ENCODE measurements around the gene GLRX.
"Not testable (repeated sequence)": the region's sequence is repeated elsewhere in the genome, so short reads cannot be mapped to it uniquely, and the experiment has no call there.

GLRX gene

DNA sequence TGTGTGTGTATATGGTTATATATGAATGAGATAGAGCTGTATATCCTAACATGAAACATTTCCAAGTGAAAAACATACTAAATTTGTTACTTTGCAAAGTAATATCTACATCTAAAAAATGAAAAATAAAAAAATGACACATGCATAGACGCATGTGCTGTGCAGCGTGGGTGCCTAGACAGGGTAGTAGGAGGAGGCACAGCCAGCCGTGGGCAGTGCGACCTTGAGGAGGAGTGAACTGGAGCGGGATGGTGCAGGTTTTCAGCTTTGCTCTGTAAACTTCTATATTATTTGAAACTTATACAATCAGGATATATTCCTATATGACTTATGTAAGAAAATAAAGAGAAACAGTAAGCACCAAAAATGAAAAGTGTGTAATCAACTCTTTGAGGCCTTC is 15.0 kb upstream of the GLRX start:
- no peaks in the 10 kb centered on the region for H3K36me3 ChIP-seq (ENCODE audit: insufficient read depth, low read length)
- no peak overlapping the region for H3K27ac ChIP-seq (ENCODE audit: low read depth, low read length, poor library complexity, severe bottlenecking)
- no peak overlapping the region for H3K4me3 ChIP-seq (ENCODE audit: low read depth, low read length, poor library complexity, severe bottlenecking)
- H3K79me2 ChIP-seq (ENCODE audit: insufficient read depth, low read length): no peaks in the 10 kb centered on the region
- H4K20me1 ChIP-seq (ENCODE audit: insufficient read depth, low read length): no peaks in the 10 kb centered on the region
- H2AFZ ChIP-seq (ENCODE audit: low read length): no peak overlapping the region
- H3K4me2 ChIP-seq (ENCODE audit: low read length): no peak overlapping the region
- TF ChIP-seq CTCF (IDR thresholded peaks at IDR 0.05; ENCODE audit: low read length): no peak
- no peak for TF ChIP-seq EZH2 (IDR thresholded peaks at IDR 0.05; ENCODE audit: borderline replicate concordance, low read length)
- peaks cover 27% of the 10 kb centered on the region for H3K4me1 ChIP-seq (ENCODE audit: insufficient read depth, low read length, severe bottlenecking)
- no peaks in the 10 kb centered on the region for H3K27me3 ChIP-seq (ENCODE audit: insufficient read depth, low read length)
- H3K9me3 ChIP-seq (ENCODE audit: low read length): no peaks in the 10 kb centered on the region
- no peaks in the 10 kb centered on the region for H3K9me2 ChIP-seq (ENCODE audit: low read depth, low read length)
- H3F3A ChIP-seq (ENCODE audit: insufficient read depth, low read length): no peaks in the 10 kb centered on the region
- no peak overlapping the region for H3K9ac ChIP-seq (ENCODE audit: low read length)

- H3K27me3 ChIP-seq (ENCODE audit: insufficient read depth, low read length); H3K4me2 ChIP-seq (ENCODE audit: low read length); H3K9me3 ChIP-seq (ENCODE audit: low read length); H3K9me2 ChIP-seq (ENCODE audit: low read depth, low read length); H4K20me1 ChIP-seq (ENCODE audit: insufficient read depth, low read length); H3K27ac ChIP-seq (ENCODE audit: low read depth, low read length, poor library complexity, severe bottlenecking); H2AFZ ChIP-seq (ENCODE audit: low read length); H3K36me3 ChIP-seq (ENCODE audit: insufficient read depth, low read length); H3F3A ChIP-seq (ENCODE audit: insufficient read depth, low read length); H3K9ac ChIP-seq (ENCODE audit: low read length); H3K4me3 ChIP-seq (ENCODE audit: low read depth, low read length, poor library complexity, severe bottlenecking); H3K79me2 ChIP-seq (ENCODE audit: insufficient read depth, low read length): not testable (repeated sequence)
- H3K4me1 ChIP-seq (ENCODE audit: insufficient read depth, low read length, severe bottlenecking): peaks cover 27% of the 10 kb centered on the region
These were observed 14.4 kb upstream of the GLRX start for GRCh38 chr5:95836971-95837370.

DNA sequence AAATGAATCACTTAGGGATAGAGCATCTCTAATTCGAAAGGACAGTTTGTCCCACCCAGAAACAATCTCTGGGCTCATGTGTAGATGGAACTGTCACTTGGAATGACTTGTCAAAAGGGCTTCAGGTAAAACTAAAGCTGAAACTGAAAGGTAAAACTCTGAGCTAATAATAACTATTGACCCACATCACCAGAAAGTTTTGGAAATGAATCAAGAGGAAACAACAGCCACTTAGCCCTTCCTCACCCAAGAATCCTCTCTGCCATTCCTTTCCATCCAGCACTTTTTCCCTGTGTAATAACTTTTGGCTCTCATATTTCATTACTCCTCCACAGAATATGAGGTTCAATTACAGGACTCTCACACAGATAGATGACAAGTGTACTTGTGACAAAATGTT is 14.0 kb upstream of the GLRX start:
- Histone ChIP-seq H3F3A (ENCODE audit: insufficient read depth, low read length) (no peaks in the 10 kb centered on the region), H2AFZ (ENCODE audit: low read length) (no peak overlapping the region), H3K4me2 (ENCODE audit: low read length) (no peak overlapping the region), H3K27me3 (ENCODE audit: insufficient read depth, low read length) (no peaks in the 10 kb centered on the region), H3K79me2 (ENCODE audit: insufficient read depth, low read length) (no peaks in the 10 kb centered on the region), H3K9me3 (ENCODE audit: low read length) (no peaks in the 10 kb centered on the region), H3K36me3 (ENCODE audit: insufficient read depth, low read length) (no peaks in the 10 kb centered on the region), H3K9ac (ENCODE audit: low read length) (no peak overlapping the region), H3K4me1 (ENCODE audit: insufficient read depth, low read length, severe bottlenecking) (peaks cover 27% of the 10 kb centered on the region), H3K27ac (ENCODE audit: low read depth, low read length, poor library complexity, severe bottlenecking) (no peak overlapping the region), H4K20me1 (ENCODE audit: insufficient read depth, low read length) (no peaks in the 10 kb centered on the region), H3K9me2 (ENCODE audit: low read depth, low read length) (no peaks in the 10 kb centered on the region), H3K4me3 (ENCODE audit: low read depth, low read length, poor library complexity, severe bottlenecking) (no peak overlapping the region)
- no peak for TF ChIP-seq EZH2 (IDR thresholded peaks at IDR 0.05; ENCODE audit: borderline replicate concordance, low read length)
- no peak for TF ChIP-seq CTCF (IDR thresholded peaks at IDR 0.05; ENCODE audit: low read length)

GRCh38 chr5:95835682-95836385 is 13.3 kb upstream of the GLRX start:
- Histone ChIP-seq H3K9me3 (ENCODE audit: low read length) (no peaks in the 10 kb centered on the region), H2AFZ (ENCODE audit: low read length) (peak overlapping the region; percentile 40; the same call in 1 of the 2 replicates), H3K4me3 (ENCODE audit: low read depth, low read length, poor library complexity, severe bottlenecking) (peak overlapping the region; percentile 14), H3K79me2 (ENCODE audit: insufficient read depth, low read length) (no peaks in the 10 kb centered on the region), H3K27me3 (ENCODE audit: insufficient read depth, low read length) (no peaks in the 10 kb centered on the region), H3K4me2 (ENCODE audit: low read length) (peak overlapping the region; percentile 97), H3K4me1 (ENCODE audit: insufficient read depth, low read length, severe bottlenecking) (peaks cover 27% of the 10 kb centered on the region), H4K20me1 (ENCODE audit: insufficient read depth, low read length) (no peaks in the 10 kb centered on the region), H3K36me3 (ENCODE audit: insufficient read depth, low read length) (no peaks in the 10 kb centered on the region), H3K9me2 (ENCODE audit: low read depth, low read length) (no peaks in the 10 kb centered on the region), H3K27ac (ENCODE audit: low read depth, low read length, poor library complexity, severe bottlenecking) (no peak overlapping the region), H3F3A (ENCODE audit: insufficient read depth, low read length) (no peaks in the 10 kb centered on the region), H3K9ac (ENCODE audit: low read length) (no peak overlapping the region; the same call in 1 of the 2 replicates)
- TF ChIP-seq EZH2 (IDR thresholded peaks at IDR 0.05; ENCODE audit: borderline replicate concordance, low read length) (no peak), CTCF (IDR thresholded peaks at IDR 0.05; ENCODE audit: low read length) (no peak)
